PC-9 (cell line): ENCODE data around the gene MMP24. TPM values are rescaled to one million over a fixed set of nuclear protein-coding genes. Genes with fewer than 3 reads are reported as not detected.

ENCODE experiments used
- BruUV-seq: library from RNA; stranded (reverse); fragments of 400-500 nt; replicated peaks from 2 replicates; lab custom pipeline; 2021; lab: Mats Ljungman, UMichigan
- CTCF ChIA-PET: fragments of 300-600 bp; sonication (Branson Sonifier 250); formaldehyde crosslinking; loops from one replicate; lab custom pipeline; 2022; ENCODE audit warnings: antibody characterized with exemption; lab: Charles Lee
- POLR2A ChIA-PET: fragments of 300-600 bp; sonication (Branson Sonifier 250); formaldehyde crosslinking; loops from one replicate; lab custom pipeline; 2022; ENCODE audit warnings: antibody characterized with exemption; ENCODE audit not compliant: unreplicated experiment; lab: Charles Lee
- DNase-seq, 2 experiments: peaks; one replicate each; pipeline versions ENCODE4 v3.0.0 to v3.0.0-alpha.2; 2015 to 2022; ENCODE audit warnings: mixed read lengths in 1 of 2
- H2AFZ ChIP-seq: fragments of 200-600 bp; sonication (generic); 2 replicates; pipeline ENCODE4 v1.8.1; 2017; ENCODE audit warnings: antibody characterized with exemption
- H3F3A ChIP-seq: fragments of 200-600 bp; sonication (generic); 2 replicates; pipeline ENCODE4 v1.8.1; 2017; ENCODE audit warnings: antibody characterized with exemption, mild to moderate bottlenecking, low read depth; ENCODE audit not compliant: insufficient read depth
- H3K27ac ChIP-seq: fragments of 200-600 bp; sonication (generic); 2 replicates; pipeline ENCODE4 v1.6.1; 2016; ENCODE audit warnings: mixed run types
- H3K27me3 ChIP-seq: fragments of 200-600 bp; sonication (generic); 2 replicates; pipeline ENCODE4 v1.6.1; 2016; ENCODE audit warnings: low read depth, mixed run types; ENCODE audit not compliant: insufficient read depth
- H3K36me3 ChIP-seq: fragments of 200-600 bp; sonication (generic); 2 replicates; pipeline ENCODE4 v1.6.1; 2016; ENCODE audit warnings: low read depth, mixed run types
- H3K4me1 ChIP-seq: fragments of 200-600 bp; sonication (generic); replicated peaks from 2 replicates; pipeline ENCODE4 v1.6.1; 2016; ENCODE audit warnings: mixed run types; ENCODE audit not compliant: insufficient read depth
- H3K4me2 ChIP-seq: fragments of 200-600 bp; sonication (generic); 2 replicates; pipeline ENCODE4 v1.6.1; 2017; ENCODE audit warnings: mixed run types
- H3K4me3 ChIP-seq: fragments of 200-600 bp; sonication (generic); 2 replicates; pipeline ENCODE4 v1.6.1; 2016; ENCODE audit warnings: mixed run types
- H3K79me2 ChIP-seq: fragments of 200-600 bp; sonication (generic); 2 replicates; pipeline ENCODE4 v1.6.1; 2017; ENCODE audit warnings: low read depth, mixed run types
- H3K9me2 ChIP-seq: fragments of 200-600 bp; sonication (generic); 2 replicates; pipeline ENCODE4 v1.8.1; 2017; ENCODE audit warnings: mild to moderate bottlenecking; ENCODE audit not compliant: insufficient read depth
- H3K9me3 ChIP-seq: fragments of 200-600 bp; sonication (generic); 2 replicates; pipeline ENCODE4 v1.8.1; 2016; ENCODE audit warnings: low read depth; ENCODE audit not compliant: insufficient read depth
- H4K20me1 ChIP-seq: fragments of 200-600 bp; sonication (generic); 2 replicates; pipeline ENCODE4 v1.8.1; 2017; ENCODE audit not compliant: insufficient read depth
- CTCF ChIP-seq: fragments of 200-600 bp; sonication (generic); conservative IDR thresholded peaks from 2 replicates; pipeline ENCODE4 v1.6.1; 2017; ENCODE audit warnings: mixed run types, antibody characterized with exemption, mild to moderate bottlenecking, moderate library complexity
- EZH2 ChIP-seq: fragments of 200-600 bp; sonication (generic); IDR thresholded peaks from 2 replicates; pipeline ENCODE4 v1.8.0; 2017; ENCODE audit warnings: antibody characterized with exemption, low read depth
- intact Hi-C: fragments of 100-400 bp; cut with micrococcal nuclease; formaldehyde crosslinking; loops from one replicate; pipeline ENCODE4 v1.10.0; 2022; ENCODE audit not compliant: unreplicated experiment
- total RNA-seq: library from RNA; stranded (reverse); gene quantifications from 2 replicates; pipeline ENCODE4 v1.2.3, GENCODE V29; 2021

The MMP24 gene
- total RNA-seq, 1 experiment from 2014 or later, result 0.48 TPM

GRCh38 chr20:35275741-35276251 is 49.3 kb downstream of the MMP24 start:
- Histone ChIP-seq H3K79me2 (peaks cover 21% of the 10 kb centered on the region), H3F3A (peaks cover 27% of the 10 kb centered on the region), H3K36me3 (peaks cover 27% of the 10 kb centered on the region), H3K27me3 (no peaks in the 10 kb centered on the region), H4K20me1 (peaks cover 16% of the 10 kb centered on the region), H3K27ac (no peak overlapping the region), H3K9me2 (no peaks in the 10 kb centered on the region), H3K4me3 (no peak overlapping the region), H3K4me1 (peaks cover 8% of the 10 kb centered on the region), H2AFZ (no peak overlapping the region), H3K4me2 (no peak overlapping the region; the same call in 1 of the 2 replicates), H3K9me3 (no peaks in the 10 kb centered on the region)
- ChIA-PET POLR2A (no interaction called here), CTCF (interaction anchor here (0.6 to 0.7 kb wide), 3 partner anchors 129 to 400 kb away, joined by 3 read pairs; no protein-coding TSS in a partner anchor)
- no peak for DNase-seq
- no TSS peak for BruUV-seq
- intact Hi-C loops, result no loop called here
- no peak for TF ChIP-seq EZH2
- no peak for TF ChIP-seq CTCF

GRCh38 chr20:35276408-35276807 is 49.9 kb downstream of the MMP24 start:
- BruUV-seq, result no TSS peak
- Histone ChIP-seq H3K9me2 (no peaks in the 10 kb centered on the region), H2AFZ (no peak overlapping the region), H3K4me1 (peaks cover 8% of the 10 kb centered on the region), H3K4me3 (peak overlapping the region; percentile 88; the same call in 1 of the 2 replicates), H3K36me3 (peaks cover 29% of the 10 kb centered on the region), H3F3A (peaks cover 33% of the 10 kb centered on the region), H3K9me3 (no peaks in the 10 kb centered on the region), H4K20me1 (peaks cover 22% of the 10 kb centered on the region), H3K79me2 (peaks cover 25% of the 10 kb centered on the region), H3K27me3 (no peaks in the 10 kb centered on the region), H3K4me2 (peak overlapping the region; percentile 96), H3K27ac (peak overlapping the region; percentile 71; the same call in 1 of the 2 replicates)
- CTCF ChIA-PET, result interaction anchor here (0.6 kb wide), 1 partner anchor 130 kb away, joined by 3 read pairs; no protein-coding TSS in a partner anchor
- DNase-seq, result no peak
- intact Hi-C loops, result no loop called here
- POLR2A ChIA-PET, result interaction anchor here (0.6 kb wide), 1 partner anchor 29 kb away, joined by 4 read pairs; no protein-coding TSS in a partner anchor
- TF ChIP-seq EZH2 (no peak), CTCF (no peak)

- H3K36me3 ChIP-seq, result peaks cover 36% of the 10 kb centered on the region
- no peaks in the 10 kb centered on the region for H3K9me3 ChIP-seq
- TF ChIP-seq EZH2 (no peak), CTCF (no peak)
- intact Hi-C loops, result no loop called here
- H3K79me2 ChIP-seq, result peaks cover 32% of the 10 kb centered on the region
- no TSS peak for BruUV-seq
- peaks cover 9% of the 10 kb centered on the region for H3K4me1 ChIP-seq
- H2AFZ ChIP-seq, result peak overlapping the region; percentile 62; the same call in 1 of the 2 replicates
- CTCF ChIA-PET, result interaction anchor here (0.6 to 1.5 kb wide), 2 partner anchors 11 to 132 kb away, joined by 4 read pairs; no protein-coding TSS in a partner anchor
- H3K9me2 ChIP-seq, result no peaks in the 10 kb centered on the region
- H3K4me3 ChIP-seq, result peak overlapping the region; percentile 88
- H3K27me3 ChIP-seq, result no peaks in the 10 kb centered on the region
- no peak for DNase-seq
- H4K20me1 ChIP-seq, result peaks cover 30% of the 10 kb centered on the region
- peak overlapping the region; percentile 96 for H3K4me2 ChIP-seq
- POLR2A ChIA-PET, result interaction anchor here (0.8 kb wide), 1 partner anchor 25 kb away, joined by 3 read pairs; no protein-coding TSS in a partner anchor
- peak overlapping the region; percentile 71 for H3K27ac ChIP-seq
- H3F3A ChIP-seq, result peaks cover 40% of the 10 kb centered on the region
Measured at GRCh38 chr20:35277127-35277526, 50.6 kb downstream of the MMP24 start.
